Lower leg skin (tissue), 4 donors: Measurements from ENCODE around the gene TMEM154. TPM values are rescaled to one million over a fixed set of nuclear protein-coding genes. Genes with fewer than 3 reads are reported as not detected.

Experiments used
- DNase-seq, 2 donors: peaks; one replicate each; pipeline ENCODE4 v3.0.0-alpha.2; 2019; ENCODE audit warnings: low spot score in 2 of 2
- H3K4me3 ChIP-seq: fragments of 200-600 bp; sonication (generic); 2 replicates; pipeline ENCODE4 v1.5.1; 2017; ENCODE audit warnings: mild to moderate bottlenecking, low read depth; ENCODE audit not compliant: poor library complexity, severe bottlenecking
- CTCF ChIP-seq, 3 donors: fragments of 450-650 bp; IDR thresholded peaks; one replicate each; pipeline ENCODE4 v1.5.1; 2016; ENCODE audit warnings: antibody characterized with exemption in 3 of 3, mild to moderate bottlenecking in 3 of 3, moderate library complexity in 2 of 3
- POLR2A ChIP-seq, 2 donors: fragments of 450-650 bp; IDR thresholded peaks; one replicate each; pipeline ENCODE4 v1.6.1; 2016 to 2017; ENCODE audit warnings: antibody characterized with exemption in 2 of 2, mild to moderate bottlenecking in 1 of 2, moderate library complexity in 1 of 2
- WGBS, 2 donors: methylation state at CpG; one replicate each; pipeline ENCODE4 v1.1.5; 2018; 5-methylcytosine and 5-hydroxymethylcytosine counted together
- intact Hi-C: fragments of 100-400 bp; cut with DNase I; formaldehyde crosslinking; loops from one replicate; pipeline ENCODE4 v1.15.0; 2023; ENCODE audit warnings: low total_unique reads
- total RNA-seq, 4 donors: library from RNA; depleted of rRNA; stranded (reverse); fragments of >200 nt; gene quantifications; one replicate each; pipeline ENCODE4 v1.1.0, GENCODE V29; 2016

Gene TMEM154
- total RNA-seq, 4 donors from 2014 or later: 73.1 to 139 (median 97.5) TPM

- 33 to 45% methylated on average over 1 of the region's 1 CpG for WGBS, 2 donors
- no peak for TF ChIP-seq CTCF (IDR thresholded peaks at IDR 0.05)
- TF ChIP-seq POLR2A (IDR thresholded peaks at IDR 0.05): no peak
- no peak for DNase-seq
- no peak overlapping the region for H3K4me3 ChIP-seq
- intact Hi-C loops: no loop called here
These were observed 956 bp downstream of the TMEM154 start for GRCh38 chr4:152678841-152679240.

- 54 to 75% methylated on average over 2 of the region's 2 CpGs for WGBS, 2 donors
- DNase-seq: no peak
- TF ChIP-seq POLR2A (IDR thresholded peaks at IDR 0.05): no peak
- TF ChIP-seq CTCF (IDR thresholded peaks at IDR 0.05): no peak
- intact Hi-C loops: no loop called here
- no peak overlapping the region for H3K4me3 ChIP-seq
These were observed 2.7 kb downstream of the TMEM154 start for GRCh38 chr4:152677117-152677516.

GRCh38 chr4:152676052-152676854 is 3.5 kb downstream of the TMEM154 start:
- intact Hi-C loops: no loop called here
- WGBS, 2 donors: 52 to 54% methylated on average over 3 of the region's 3 CpGs
- no peak overlapping the region for H3K4me3 ChIP-seq
- TF ChIP-seq CTCF (IDR thresholded peaks at IDR 0.05) (no peak), POLR2A (IDR thresholded peaks at IDR 0.05) (no peak)
- no peak for DNase-seq

GRCh38 chr4:152674359-152674758 is 5.4 kb downstream of the TMEM154 start:
- TF ChIP-seq CTCF (IDR thresholded peaks at IDR 0.05) (no peak), POLR2A (IDR thresholded peaks at IDR 0.05) (no peak)
- intact Hi-C loops: no loop called here
- no peak for DNase-seq
- WGBS, 2 donors: 63 to 65% methylated on average over 3 of the region's 3 CpGs
- no peak overlapping the region for H3K4me3 ChIP-seq

- no peak for DNase-seq
- intact Hi-C loops: no loop called here
- no peak for TF ChIP-seq CTCF (IDR thresholded peaks at IDR 0.05)
- TF ChIP-seq POLR2A (IDR thresholded peaks at IDR 0.05): no peak
- H3K4me3 ChIP-seq: no peak overlapping the region
- 62 to 68% methylated on average over 4 of the region's 4 CpGs for WGBS, 2 donors
These were observed 6.3 kb downstream of the TMEM154 start for GRCh38 chr4:152673489-152673888.
